WTC11 (cell line): ENCODE results near the gene HECTD4. TPM values are rescaled to one million over a fixed set of nuclear protein-coding genes. Genes with fewer than 3 reads are reported as not detected.

Experiments
- ATAC-seq: fragments of 200-7000 bp; cut with Tn5 transposase; 2 replicates; pipeline ENCODE4 v1.10.0; 2021; ENCODE audit warnings: mild to moderate bottlenecking, moderate library complexity
- CTCF ChIA-PET: fragments of 300-600 bp; sonication (Branson Sonifier 250); formaldehyde crosslinking; loops from one replicate; lab custom pipeline; 2021; ENCODE audit warnings: antibody characterized with exemption; lab: Charles Lee
- POLR2A ChIA-PET: fragments of 350-600 bp; sonication (Branson Sonifier 250); formaldehyde crosslinking; loops from one replicate; lab custom pipeline; 2021; ENCODE audit warnings: antibody characterized with exemption; lab: Charles Lee
- DNase-seq: peaks from one replicate; pipeline ENCODE4 v3.0.0; 2021; ENCODE audit warnings: low spot score
- H3K27ac Mint-ChIP-seq: 2 replicates; pipeline ENCODE4 v1.8.0; 2021; ENCODE audit warnings: mixed read lengths
- H3K27me3 Mint-ChIP-seq: 2 replicates; pipeline ENCODE4 v1.8.0; 2021; ENCODE audit warnings: low read depth, mild to moderate bottlenecking, moderate library complexity, mixed read lengths
- H3K36me3 Mint-ChIP-seq: 2 replicates; pipeline ENCODE4 v1.8.0; 2021; ENCODE audit warnings: mixed read lengths
- H3K4me1 Mint-ChIP-seq: 2 replicates; pipeline ENCODE4 v1.8.0; 2022; ENCODE audit warnings: mixed read lengths
- H3K4me3 Mint-ChIP-seq: 2 replicates; pipeline ENCODE4 v1.8.0; 2021; ENCODE audit warnings: mild to moderate bottlenecking, moderate library complexity, mixed read lengths
- H3K9me3 Mint-ChIP-seq: 2 replicates; pipeline ENCODE4 v1.8.0; 2021; ENCODE audit warnings: mixed read lengths
- ARID4B ChIP-seq: sonication (generic); formaldehyde crosslinking; IDR thresholded peaks from 2 replicates; pipeline ENCODE4 v1.8.0; 2023; ENCODE audit warnings: missing genetic modification reagents, mild to moderate bottlenecking, borderline replicate concordance
- CREB1 ChIP-seq: sonication (generic); formaldehyde crosslinking; IDR thresholded peaks from 2 replicates; pipeline ENCODE4 v1.8.0; 2023; ENCODE audit warnings: mild to moderate bottlenecking, missing genetic modification reagents
- ELF4 ChIP-seq: sonication (generic); formaldehyde crosslinking; IDR thresholded peaks from 2 replicates; pipeline ENCODE4 v1.8.1; 2022; ENCODE audit warnings: low read depth, mild to moderate bottlenecking, moderate library complexity, missing genetic modification reagents
- FOXJ3 ChIP-seq: sonication (generic); formaldehyde crosslinking; IDR thresholded peaks from 2 replicates; pipeline ENCODE4 v1.9.0; 2021; ENCODE audit warnings: missing genetic modification reagents, mild to moderate bottlenecking, borderline replicate concordance
- FOXK1 ChIP-seq: sonication (generic); formaldehyde crosslinking; IDR thresholded peaks from 2 replicates; pipeline ENCODE4 v1.8.0; 2022; ENCODE audit warnings: mild to moderate bottlenecking, moderate library complexity, missing genetic modification reagents
- GABPB1 ChIP-seq: sonication (generic); formaldehyde crosslinking; IDR thresholded peaks from 2 replicates; pipeline ENCODE4 v1.8.1; 2023; ENCODE audit warnings: mild to moderate bottlenecking, missing genetic modification reagents
- HMGA2 ChIP-seq: fragments of 250-450 bp; sonication (Bioruptor Pico); IDR thresholded peaks from 2 replicates; pipeline ENCODE4 v1.4.0; 2021; ENCODE audit warnings: mild to moderate bottlenecking, moderate library complexity
- NR2C2 ChIP-seq: sonication (generic); formaldehyde crosslinking; IDR thresholded peaks from 2 replicates; pipeline ENCODE4 v1.8.0; 2022; ENCODE audit warnings: mild to moderate bottlenecking, missing genetic modification reagents
- PRRX2 ChIP-seq: fragments of 250-450 bp; sonication (Bioruptor Pico); IDR thresholded peaks from 2 replicates; pipeline ENCODE4 v1.8.0; 2021; ENCODE audit warnings: mild to moderate bottlenecking
- RELA ChIP-seq: sonication (generic); formaldehyde crosslinking; IDR thresholded peaks from 2 replicates; pipeline ENCODE4 v1.8.1; 2022; ENCODE audit warnings: missing genetic modification reagents, mild to moderate bottlenecking, borderline replicate concordance
- TEAD1 ChIP-seq: sonication (generic); formaldehyde crosslinking; IDR thresholded peaks from 2 replicates; pipeline ENCODE4 v1.8.0; 2022; ENCODE audit warnings: mild to moderate bottlenecking, missing genetic modification reagents
- TEAD4 ChIP-seq: sonication (generic); formaldehyde crosslinking; IDR thresholded peaks from 2 replicates; pipeline ENCODE4 v1.8.0; 2022; ENCODE audit warnings: mild to moderate bottlenecking, missing genetic modification reagents
- TP53 ChIP-seq: sonication (generic); formaldehyde crosslinking; IDR thresholded peaks from 2 replicates; pipeline ENCODE4 v1.8.1; 2023; ENCODE audit warnings: mild to moderate bottlenecking, missing genetic modification reagents
- ZBTB43 ChIP-seq: sonication (generic); formaldehyde crosslinking; IDR thresholded peaks from 2 replicates; pipeline ENCODE4 v1.8.1; 2023; ENCODE audit warnings: mild to moderate bottlenecking, missing genetic modification reagents
- ZNF396 ChIP-seq: fragments of 250-450 bp; sonication (Bioruptor Pico); IDR thresholded peaks from 2 replicates; pipeline ENCODE4 v1.8.0; 2021; ENCODE audit warnings: mild to moderate bottlenecking, moderate library complexity, borderline replicate concordance
- total RNA-seq: library from RNA; stranded (reverse); gene quantifications from 3 replicates; pipeline ENCODE4 v1.2.3, GENCODE V29; 2021
- TF ChIP-seq, protein P1 (sequence below): fragments of 250-450 bp; sonication (Bioruptor Pico); IDR thresholded peaks from 2 replicates; pipeline ENCODE4 v2.1.2; 2022; ENCODE audit warnings: mild to moderate bottlenecking, moderate library complexity
- TF ChIP-seq, protein P2 (sequence below): sonication (generic); formaldehyde crosslinking; IDR thresholded peaks from 2 replicates; pipeline ENCODE4 v1.8.0; 2022; ENCODE audit warnings: missing genetic modification reagents

HECTD4 gene
- total RNA-seq, 1 experiment from 2014 or later: 31.7 TPM

- ChIA-PET CTCF (no interaction called here), POLR2A (no interaction called here)
- H3K36me3 Mint-ChIP-seq: peaks cover 17% of the 10 kb centered on the region
- DNase-seq (no peak), ATAC-seq (no peak)
- H3K27ac Mint-ChIP-seq: no peak overlapping the region
- H3K27me3 Mint-ChIP-seq: no peaks in the 10 kb centered on the region
- H3K4me1 Mint-ChIP-seq: 0 out of 2 replicates have a peak, but pooled peaks cover 3% of the 10 kb centered on the region
- TF ChIP-seq ZBTB43 (CRISPR knock-in tag) (no peak), RELA (CRISPR knock-in tag) (no peak), TEAD4 (no peak), ARID4B (CRISPR knock-in tag) (no peak)
- TF ChIP-seq, protein P1, sequence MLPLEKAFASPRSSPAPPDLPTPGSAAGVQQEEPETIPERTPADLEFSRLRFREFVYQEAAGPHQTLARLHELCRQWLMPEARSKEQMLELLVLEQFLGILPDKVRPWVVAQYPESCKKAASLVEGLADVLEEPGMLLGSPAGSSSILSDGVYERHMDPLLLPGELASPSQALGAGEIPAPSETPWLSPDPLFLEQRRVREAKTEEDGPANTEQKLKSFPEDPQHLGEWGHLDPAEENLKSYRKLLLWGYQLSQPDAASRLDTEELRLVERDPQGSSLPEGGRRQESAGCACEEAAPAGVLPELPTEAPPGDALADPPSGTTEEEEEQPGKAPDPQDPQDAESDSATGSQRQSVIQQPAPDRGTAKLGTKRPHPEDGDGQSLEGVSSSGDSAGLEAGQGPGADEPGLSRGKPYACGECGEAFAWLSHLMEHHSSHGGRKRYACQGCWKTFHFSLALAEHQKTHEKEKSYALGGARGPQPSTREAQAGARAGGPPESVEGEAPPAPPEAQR (CRISPR knock-in tag): no peak
- no peaks in the 10 kb centered on the region for H3K9me3 Mint-ChIP-seq
- H3K4me3 Mint-ChIP-seq: no peak overlapping the region
Observed at GRCh38 chr12:112309797-112310196, 72.4 kb downstream of the HECTD4 start.

DNA sequence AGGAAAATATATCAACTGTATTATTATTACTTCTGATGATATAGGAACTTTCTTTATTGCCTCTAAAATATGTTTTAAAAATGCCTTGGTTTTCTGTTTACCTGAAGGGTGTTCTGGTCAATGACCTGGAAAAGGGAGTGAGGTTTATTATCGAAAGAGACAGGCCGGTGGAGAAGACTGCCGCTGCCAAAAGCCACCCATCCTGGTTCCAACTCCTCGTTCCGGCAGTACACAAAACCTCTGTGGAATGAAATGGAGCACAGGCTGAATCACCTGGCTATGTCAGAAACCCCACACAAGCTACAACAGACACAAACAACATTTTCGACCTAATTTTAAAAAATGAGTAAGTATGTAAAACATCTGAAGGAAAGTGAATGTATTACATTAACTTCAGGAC, 73.6 kb downstream of the HECTD4 start:
- H3K36me3 Mint-ChIP-seq: peaks cover 14% of the 10 kb centered on the region
- no peak for DNase-seq
- H3K27ac Mint-ChIP-seq: no peak overlapping the region
- 0 out of 2 replicates have a peak, but pooled peaks cover 3% of the 10 kb centered on the region for H3K4me1 Mint-ChIP-seq
- CTCF ChIA-PET: interaction anchor here (0.6 kb wide), 1 partner anchor 96 kb away, joined by 3 read pairs; no protein-coding TSS in a partner anchor
- H3K27me3 Mint-ChIP-seq: no peaks in the 10 kb centered on the region
- H3K9me3 Mint-ChIP-seq: no peaks in the 10 kb centered on the region
- POLR2A ChIA-PET: no interaction called here
- no peak for TF ChIP-seq CREB1 (CRISPR knock-in tag)
- ATAC-seq: no peak
- no peak overlapping the region for H3K4me3 Mint-ChIP-seq

DNA sequence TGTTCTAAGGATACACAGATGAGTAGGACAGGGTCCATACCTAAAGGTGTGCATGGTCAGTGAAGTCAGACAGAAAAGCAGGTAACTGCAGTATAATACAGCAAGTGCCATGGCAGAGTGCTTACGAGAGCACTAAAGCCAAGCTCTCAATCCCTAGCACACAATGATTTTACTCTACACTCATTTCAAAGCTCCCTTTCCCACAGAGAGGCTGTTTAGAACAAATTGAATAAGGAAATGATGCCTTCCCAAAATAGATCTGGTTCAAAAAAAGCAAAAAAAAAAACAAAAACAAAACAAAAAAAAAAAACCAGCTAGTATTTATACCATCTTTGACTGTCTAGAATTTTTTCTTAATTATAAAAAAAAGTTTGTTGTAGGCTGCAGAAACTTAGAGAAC, 74.1 kb downstream of the HECTD4 start:
- CTCF ChIA-PET: interaction anchor here (0.6 kb wide), 1 partner anchor 96 kb away, joined by 3 read pairs; no protein-coding TSS in a partner anchor
- Mint-ChIP-seq H3K36me3 (peaks cover 16% of the 10 kb centered on the region), H3K4me3 (no peak overlapping the region), H3K9me3 (no peaks in the 10 kb centered on the region), H3K4me1 (peaks cover 5% of the 10 kb centered on the region), H3K27me3 (no peaks in the 10 kb centered on the region), H3K27ac (peak overlapping the region; percentile 67; the same call in 1 of the 2 replicates)
- DNase-seq (no peak), ATAC-seq (no peak)
- POLR2A ChIA-PET: no interaction called here
- TF ChIP-seq ELF4 (CRISPR knock-in tag) (no peak), FOXK1 (CRISPR knock-in tag) (no peak), HMGA2 (no peak), FOXJ3 (CRISPR knock-in tag) (no peak), ZBTB43 (CRISPR knock-in tag) (no peak), NR2C2 (CRISPR knock-in tag) (no peak), GABPB1 (CRISPR knock-in tag) (no peak), PRRX2 (CRISPR knock-in tag) (no peak), TEAD1 (CRISPR knock-in tag) (no peak), TP53 (CRISPR knock-in tag) (no peak), ZNF396 (no peak)
- TF ChIP-seq, protein P1 (CRISPR knock-in tag): no peak
- TF ChIP-seq, protein P2, sequence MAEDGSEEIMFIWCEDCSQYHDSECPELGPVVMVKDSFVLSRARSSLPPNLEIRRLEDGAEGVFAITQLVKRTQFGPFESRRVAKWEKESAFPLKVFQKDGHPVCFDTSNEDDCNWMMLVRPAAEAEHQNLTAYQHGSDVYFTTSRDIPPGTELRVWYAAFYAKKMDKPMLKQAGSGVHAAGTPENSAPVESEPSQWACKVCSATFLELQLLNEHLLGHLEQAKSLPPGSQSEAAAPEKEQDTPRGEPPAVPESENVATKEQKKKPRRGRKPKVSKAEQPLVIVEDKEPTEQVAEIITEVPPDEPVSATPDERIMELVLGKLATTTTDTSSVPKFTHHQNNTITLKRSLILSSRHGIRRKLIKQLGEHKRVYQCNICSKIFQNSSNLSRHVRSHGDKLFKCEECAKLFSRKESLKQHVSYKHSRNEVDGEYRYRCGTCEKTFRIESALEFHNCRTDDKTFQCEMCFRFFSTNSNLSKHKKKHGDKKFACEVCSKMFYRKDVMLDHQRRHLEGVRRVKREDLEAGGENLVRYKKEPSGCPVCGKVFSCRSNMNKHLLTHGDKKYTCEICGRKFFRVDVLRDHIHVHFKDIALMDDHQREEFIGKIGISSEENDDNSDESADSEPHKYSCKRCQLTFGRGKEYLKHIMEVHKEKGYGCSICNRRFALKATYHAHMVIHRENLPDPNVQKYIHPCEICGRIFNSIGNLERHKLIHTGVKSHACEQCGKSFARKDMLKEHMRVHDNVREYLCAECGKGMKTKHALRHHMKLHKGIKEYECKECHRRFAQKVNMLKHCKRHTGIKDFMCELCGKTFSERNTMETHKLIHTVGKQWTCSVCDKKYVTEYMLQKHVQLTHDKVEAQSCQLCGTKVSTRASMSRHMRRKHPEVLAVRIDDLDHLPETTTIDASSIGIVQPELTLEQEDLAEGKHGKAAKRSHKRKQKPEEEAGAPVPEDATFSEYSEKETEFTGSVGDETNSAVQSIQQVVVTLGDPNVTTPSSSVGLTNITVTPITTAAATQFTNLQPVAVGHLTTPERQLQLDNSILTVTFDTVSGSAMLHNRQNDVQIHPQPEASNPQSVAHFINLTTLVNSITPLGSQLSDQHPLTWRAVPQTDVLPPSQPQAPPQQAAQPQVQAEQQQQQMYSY (CRISPR knock-in tag): no peak
